Glutamatergic neuron (in vitro differentiated cells): ENCODE data around the gene CDH22. TPM values are rescaled to one million over a fixed set of nuclear protein-coding genes. Genes with fewer than 3 reads are reported as not detected.

Source experiments
- DNase-seq: peaks from one replicate; pipeline ENCODE4 v3.0.0; 2022
- H3K27ac Mint-ChIP-seq: one replicate; pipeline ENCODE4 v1.8.0; 2020; ENCODE audit warnings: mild to moderate bottlenecking, mixed read lengths, inconsistent platforms; ENCODE audit not compliant: unreplicated experiment
- H3K27me3 Mint-ChIP-seq: one replicate; pipeline ENCODE4 v1.8.0; 2020; ENCODE audit warnings: mild to moderate bottlenecking, moderate library complexity, mixed read lengths, inconsistent platforms; ENCODE audit not compliant: unreplicated experiment
- H3K36me3 Mint-ChIP-seq: one replicate; pipeline ENCODE4 v1.8.0; 2020; ENCODE audit warnings: mild to moderate bottlenecking, mixed read lengths, inconsistent platforms; ENCODE audit not compliant: unreplicated experiment
- H3K4me1 Mint-ChIP-seq: one replicate; pipeline ENCODE4 v1.8.0; 2020; ENCODE audit warnings: mild to moderate bottlenecking, low read depth, mixed read lengths, inconsistent platforms; ENCODE audit not compliant: unreplicated experiment
- H3K4me3 Mint-ChIP-seq: one replicate; pipeline ENCODE4 v1.8.0; 2020; ENCODE audit warnings: mild to moderate bottlenecking, mixed read lengths, inconsistent platforms; ENCODE audit not compliant: unreplicated experiment
- H3K9me3 Mint-ChIP-seq: one replicate; pipeline ENCODE4 v1.8.0; 2020; ENCODE audit warnings: mild to moderate bottlenecking, moderate library complexity, mixed read lengths, inconsistent platforms; ENCODE audit not compliant: unreplicated experiment
- CTCF ChIP-seq: fragments of 200-600 bp; sonication (generic); IDR thresholded peaks from one replicate; pipeline ENCODE4 v1.5.0; 2021; ENCODE audit not compliant: partially characterized antibody, unreplicated experiment
- total RNA-seq: library from RNA; stranded (reverse); fragmentation: NEBNext Ultra II Directional; extraction: Animal tissue kit (Norgen Biotek cat#: 25700); gene quantifications from one replicate; pipeline ENCODE4 v1.2.1, GENCODE V29; 2021; ENCODE audit not compliant: unreplicated experiment

Gene CDH22
- total RNA-seq, 1 donor from 2014 or later: 7.9 TPM

GRCh38 chr20:46232539-46232938 lies 75.8 kb downstream of the CDH22 start:
- no peak for TF ChIP-seq CTCF
- no peak overlapping the region for H3K4me3 Mint-ChIP-seq
- no peak overlapping the region for H3K27ac Mint-ChIP-seq
- peaks cover 10% of the 10 kb centered on the region for H3K4me1 Mint-ChIP-seq
- peaks cover 5% of the 10 kb centered on the region for H3K36me3 Mint-ChIP-seq
- DNase-seq: no peak
- H3K27me3 Mint-ChIP-seq: peaks cover 5% of the 10 kb centered on the region
- peaks cover 3% of the 10 kb centered on the region for H3K9me3 Mint-ChIP-seq

- peaks cover 5% of the 10 kb centered on the region for H3K27me3 Mint-ChIP-seq
- no peak for TF ChIP-seq CTCF
- H3K36me3 Mint-ChIP-seq: peaks cover 5% of the 10 kb centered on the region
- H3K9me3 Mint-ChIP-seq: peaks cover 1% of the 10 kb centered on the region
- DNase-seq: no peak
- peaks cover 10% of the 10 kb centered on the region for H3K4me1 Mint-ChIP-seq
- no peak overlapping the region for H3K4me3 Mint-ChIP-seq
- no peak overlapping the region for H3K27ac Mint-ChIP-seq
Measured at GRCh38 chr20:46230801-46231282, 77.5 kb downstream of the CDH22 start.

- H3K4me1 Mint-ChIP-seq: peaks cover 10% of the 10 kb centered on the region
- no peak overlapping the region for H3K4me3 Mint-ChIP-seq
- H3K27me3 Mint-ChIP-seq: peaks cover 5% of the 10 kb centered on the region
- no peak for TF ChIP-seq CTCF
- H3K36me3 Mint-ChIP-seq: peaks cover 5% of the 10 kb centered on the region
- peaks cover 1% of the 10 kb centered on the region for H3K9me3 Mint-ChIP-seq
- DNase-seq: no peak
- no peak overlapping the region for H3K27ac Mint-ChIP-seq
Measured at GRCh38 chr20:46230106-46230491, 78.2 kb downstream of the CDH22 start.

GRCh38 chr20:46229478-46230105 lies 78.7 kb downstream of the CDH22 start:
- H3K4me1 Mint-ChIP-seq: peaks cover 12% of the 10 kb centered on the region
- H3K4me3 Mint-ChIP-seq: no peak overlapping the region
- no peak for TF ChIP-seq CTCF
- DNase-seq: no peak
- peaks cover 5% of the 10 kb centered on the region for H3K36me3 Mint-ChIP-seq
- peaks cover 5% of the 10 kb centered on the region for H3K27me3 Mint-ChIP-seq
- peaks cover 1% of the 10 kb centered on the region for H3K9me3 Mint-ChIP-seq
- H3K27ac Mint-ChIP-seq: no peak overlapping the region

GRCh38 chr20:46228670-46229069 lies 79.6 kb downstream of the CDH22 start:
- Mint-ChIP-seq H3K9me3 (peaks cover 3% of the 10 kb centered on the region), H3K27me3 (peaks cover 5% of the 10 kb centered on the region), H3K27ac (no peak overlapping the region), H3K36me3 (peaks cover under 1% of the 10 kb centered on the region), H3K4me1 (peaks cover 16% of the 10 kb centered on the region), H3K4me3 (no peak overlapping the region)
- TF ChIP-seq CTCF: no peak
- no peak for DNase-seq
